H9 (cell line): ENCODE measurements around the gene SLC22A31. TPM values are rescaled to one million over a fixed set of nuclear protein-coding genes. Genes with fewer than 3 reads are reported as not detected.

ENCODE experiments used
- DNase-seq: peaks from one replicate; pipeline ENCODE4 v3.0.0-alpha.2; 2017
- H2AFZ ChIP-seq: one replicate; pipeline ENCODE4 v1.6.1; 2013; ENCODE audit warnings: mild to moderate bottlenecking, low read length, control low read depth, moderate library complexity
- H2AK5ac ChIP-seq: 2 replicates; pipeline ENCODE4 v1.6.1; 2013; ENCODE audit warnings: low read length, control low read depth, mixed read lengths; ENCODE audit not compliant: insufficient read length
- H2BK120ac ChIP-seq: one replicate; pipeline ENCODE4 v1.6.1; 2013; ENCODE audit warnings: low read depth, mild to moderate bottlenecking, low read length, control low read depth, inconsistent platforms; ENCODE audit not compliant: poor library complexity, severe bottlenecking
- H2BK12ac ChIP-seq: 2 replicates; pipeline ENCODE4 v1.6.1; 2013; ENCODE audit warnings: low read length, control low read depth, mixed read lengths, low read depth; ENCODE audit not compliant: insufficient read length
- H2BK15ac ChIP-seq: 2 replicates; pipeline ENCODE4 v1.6.1; 2013; ENCODE audit warnings: low read depth, low read length, control low read depth
- H2BK20ac ChIP-seq: one replicate; pipeline ENCODE4 v1.6.1; 2013; ENCODE audit warnings: low read depth, mild to moderate bottlenecking, low read length, control low read depth, inconsistent platforms; ENCODE audit not compliant: poor library complexity, severe bottlenecking
- H2BK5ac ChIP-seq: 2 replicates; pipeline ENCODE4 v1.6.1; 2013; ENCODE audit warnings: low read length, control low read depth, mixed read lengths; ENCODE audit not compliant: insufficient read length
- H3K14ac ChIP-seq: 2 replicates; pipeline ENCODE4 v1.6.1; 2013; ENCODE audit warnings: low read length, control low read depth; ENCODE audit not compliant: insufficient read depth
- H3K18ac ChIP-seq: 2 replicates; pipeline ENCODE4 v1.6.1; 2013; ENCODE audit warnings: low read depth, mild to moderate bottlenecking, mixed read lengths, low read length, control low read depth; ENCODE audit not compliant: insufficient read length
- H3K23ac ChIP-seq: 2 replicates; pipeline ENCODE4 v1.6.1; 2013; ENCODE audit warnings: low read length, control low read depth, mixed read lengths, low read depth; ENCODE audit not compliant: insufficient read length
- H3K23me2 ChIP-seq: 2 replicates; pipeline ENCODE4 v1.6.1; 2013; ENCODE audit warnings: low read depth, mild to moderate bottlenecking, mixed read lengths, low read length, control low read depth; ENCODE audit not compliant: insufficient read length, poor library complexity, severe bottlenecking
- H3K27ac ChIP-seq: 2 replicates; pipeline ENCODE4 v1.5.1; 2013; ENCODE audit warnings: low read length, control low read depth, mixed read lengths, low read depth; ENCODE audit not compliant: insufficient read length
- H3K27me3 ChIP-seq: 2 replicates; pipeline ENCODE4 v1.6.1; 2013; ENCODE audit warnings: low read length, control low read depth, inconsistent platforms; ENCODE audit not compliant: insufficient read depth
- H3K4ac ChIP-seq: 2 replicates; pipeline ENCODE4 v1.6.1; 2013; ENCODE audit warnings: low read depth, mild to moderate bottlenecking, control low read depth, inconsistent platforms, low read length, moderate library complexity
- H3K4me1 ChIP-seq: 2 replicates; pipeline ENCODE4 v1.6.1; 2013; ENCODE audit warnings: low read length, control low read depth, inconsistent platforms; ENCODE audit not compliant: insufficient read depth
- H3K4me2 ChIP-seq: 2 replicates; pipeline ENCODE4 v1.6.1; 2013; ENCODE audit warnings: low read length, control low read depth, mixed read lengths; ENCODE audit not compliant: insufficient read length, insufficient read depth
- H3K56ac ChIP-seq: 2 replicates; pipeline ENCODE4 v1.6.1; 2013; ENCODE audit warnings: low read depth, mild to moderate bottlenecking, mixed read lengths, low read length, control low read depth; ENCODE audit not compliant: insufficient read length
- H3K79me1 ChIP-seq: 2 replicates; pipeline ENCODE4 v1.6.1; 2013; ENCODE audit warnings: low read depth, mild to moderate bottlenecking, moderate library complexity, low read length, control low read depth, inconsistent platforms; ENCODE audit not compliant: insufficient read depth, poor library complexity, severe bottlenecking
- H3K79me2 ChIP-seq: 2 replicates; pipeline ENCODE4 v1.6.1; 2013; ENCODE audit warnings: low read length, control low read depth, inconsistent platforms; ENCODE audit not compliant: insufficient read depth
- H3K9ac ChIP-seq: 2 replicates; pipeline ENCODE4 v1.6.1; 2013; ENCODE audit warnings: low read length, control low read depth, mixed read lengths; ENCODE audit not compliant: insufficient read length; ENCODE audit errors: extremely low read depth
- H3K9me3 ChIP-seq: one replicate; pipeline ENCODE4 v1.6.1; 2013; ENCODE audit warnings: low read depth, low read length, inconsistent platforms; ENCODE audit not compliant: control insufficient read depth
- H3T11ph ChIP-seq: one replicate; pipeline ENCODE4 v1.6.1; 2013; ENCODE audit warnings: mild to moderate bottlenecking, low read length, control low read depth, inconsistent platforms
- H4K20me1 ChIP-seq: one replicate; pipeline ENCODE4 v1.6.1; 2013; ENCODE audit not compliant: control insufficient read depth, insufficient read length, insufficient read depth
- H4K5ac ChIP-seq: 2 replicates; pipeline ENCODE4 v1.6.1; 2013; ENCODE audit warnings: low read depth, mild to moderate bottlenecking, mixed read lengths, low read length, control low read depth; ENCODE audit not compliant: insufficient read length
- H4K8ac ChIP-seq: replicated peaks from 2 replicates; pipeline ENCODE4 v1.6.1; 2013; ENCODE audit warnings: low read length, control low read depth, mixed read lengths, low read depth; ENCODE audit not compliant: insufficient read length
- H4K91ac ChIP-seq: 2 replicates; pipeline ENCODE4 v1.6.1; 2013; ENCODE audit warnings: low read depth, mild to moderate bottlenecking, moderate library complexity, mixed read lengths, low read length, control low read depth; ENCODE audit not compliant: insufficient read length
- H3K27ac Mint-ChIP-seq, 3 experiments: 2 replicates in 2 of 3; 3 replicates in 1 of 3; pipeline ENCODE4 v1.8.0; 2020 to 2021; ENCODE audit warnings: mixed read lengths in 3 of 3, mild to moderate bottlenecking in 1 of 3, moderate library complexity in 1 of 3
- H3K27me3 Mint-ChIP-seq: 2 replicates; pipeline ENCODE4 v1.8.0; 2021; ENCODE audit warnings: low read depth, mild to moderate bottlenecking, moderate library complexity, mixed read lengths
- H3K36me3 Mint-ChIP-seq, 3 experiments: 2 replicates in 2 of 3; 3 replicates in 1 of 3; pipeline ENCODE4 v1.8.0; 2020 to 2021; ENCODE audit warnings: low read depth in 3 of 3, mixed read lengths in 3 of 3; ENCODE audit not compliant: insufficient read depth in 1 of 3
- H3K4me1 Mint-ChIP-seq, 2 experiments: 2 replicates each; pipeline ENCODE4 v1.8.0; 2020; ENCODE audit warnings: mixed read lengths in 2 of 2
- H3K4me3 Mint-ChIP-seq, 2 experiments: 2 replicates in 1 of 2; 3 replicates in 1 of 2; pipeline ENCODE4 v1.8.0; 2020 to 2021; ENCODE audit warnings: mild to moderate bottlenecking in 2 of 2, mixed read lengths in 2 of 2, moderate library complexity in 1 of 2
- H3K9me3 Mint-ChIP-seq, 2 experiments: 2 replicates in 1 of 2; 3 replicates in 1 of 2; pipeline ENCODE4 v1.8.0; 2020; ENCODE audit warnings: mild to moderate bottlenecking in 2 of 2, mixed read lengths in 2 of 2, moderate library complexity in 1 of 2
- CTCF ChIP-seq: fragments of 200-600 bp; sonication (generic); conservative IDR thresholded peaks from 3 replicates; pipeline ENCODE4 v1.8.0; 2021; ENCODE audit warnings: antibody characterized with exemption, mild to moderate bottlenecking
- WGBS: extraction: QIAGEN DNeasy Blood & Tissue Kit; methylation state at CpG from one replicate; pipeline ENCODE4 v1.1.7; 2013; ENCODE audit warnings: missing lambda C conversion rate, low lambda C conversion rate, mixed read lengths; ENCODE audit not compliant: insufficient read length; ENCODE audit errors: extremely low coverage; 5-methylcytosine and 5-hydroxymethylcytosine counted together
- total RNA-seq: library from RNA; stranded (reverse); gene quantifications from 2 replicates; pipeline ENCODE4 v1.2.1, GENCODE V29; 2021

SLC22A31 gene
- total RNA-seq, 1 experiment from 2014 or later, result 7.7 TPM

- no peak overlapping the region for H4K91ac ChIP-seq
- H3K27me3 ChIP-seq, result no peaks in the 10 kb centered on the region
- H4K5ac ChIP-seq, result no peak overlapping the region
- DNase-seq, result no peak
- H2BK120ac ChIP-seq, result no peak overlapping the region
- H3K27ac Mint-ChIP-seq, result no peak overlapping the region
- H3K79me1 ChIP-seq, result no peaks in the 10 kb centered on the region
- H3T11ph ChIP-seq, result no peak overlapping the region
- H3K4ac ChIP-seq, result no peak overlapping the region
- H3K9ac ChIP-seq, result no peak overlapping the region
- H3K23ac ChIP-seq, result no peak overlapping the region
- H2BK20ac ChIP-seq, result no peak overlapping the region
- H3K14ac ChIP-seq, result no peak overlapping the region
- peaks cover 7 to 17% of the 10 kb centered on the region in 2 experiments; a peak in 3 of 4 replicates for H3K4me1 Mint-ChIP-seq
- no peak overlapping the region for H4K8ac ChIP-seq
- H3K27me3 Mint-ChIP-seq, result peaks cover 12% of the 10 kb centered on the region
- H3K4me1 ChIP-seq, result no peaks in the 10 kb centered on the region
- no peaks in the 10 kb centered on the region for H3K23me2 ChIP-seq
- TF ChIP-seq CTCF, result no peak
- no peaks in the 10 kb centered on the region for H3K79me2 ChIP-seq
- no peak overlapping the region for H2AFZ ChIP-seq
- H2BK12ac ChIP-seq, result no peak overlapping the region
- no peaks in the 10 kb centered on the region for H4K20me1 ChIP-seq
- no peaks in the 10 kb centered on the region for H3K9me3 ChIP-seq
- no peak overlapping the region for H2BK15ac ChIP-seq
- H3K36me3 Mint-ChIP-seq, result no peaks in the 10 kb centered on the region
- H3K4me2 ChIP-seq, result no peak overlapping the region
- no peak overlapping the region for H3K18ac ChIP-seq
- no CpG with 5 or more reads among the region's 9 CpGs for WGBS
- H3K9me3 Mint-ChIP-seq, result no peaks in the 10 kb centered on the region; a peak in 1 of 5 replicates
- no peak overlapping the region for H3K27ac ChIP-seq
- no peak overlapping the region for H2AK5ac ChIP-seq
- no peak overlapping the region for H3K4me3 Mint-ChIP-seq
- H2BK5ac ChIP-seq, result no peak overlapping the region
- no peak overlapping the region for H3K56ac ChIP-seq
These were observed 23.6 kb downstream of the SLC22A31 start for GRCh38 chr16:89176717-89177116.
